Activated CD4-positive, alpha-beta T cell treated with anti-CD3 and anti-CD28 coated beads for 4 hours (primary cell): ENCODE measurements around the gene WDR81.

ENCODE experiments used
- DNase-seq, 2 donors: peaks; one replicate each; pipeline ENCODE4 v3.0.0-alpha.2; 2020

Gene WDR81

GRCh38 chr17:1785930-1786329 lies 61.4 kb downstream of the WDR81 start:
- no peak for DNase-seq

- DNase-seq, result no peak
These were observed 62.2 kb downstream of the WDR81 start for GRCh38 chr17:1786708-1787107.

GRCh38 chr17:1787301-1787902 lies 62.9 kb downstream of the WDR81 start:
- no peak for DNase-seq
